HUES6 (cell line): ENCODE data around the gene MEGF8.
"Not testable (repeated sequence)": the region's sequence is repeated elsewhere in the genome, so short reads cannot be mapped to it uniquely, and the experiment has no call there.

ENCODE experiments used
- H3K27ac ChIP-seq: 2 replicates; pipeline ENCODE4 v1.7.0; 2013; ENCODE audit warnings: low read depth, mild to moderate bottlenecking, low read length, inconsistent platforms
- H3K27me3 ChIP-seq: 2 replicates; pipeline ENCODE4 v1.6.1; 2013; ENCODE audit warnings: low read length; ENCODE audit not compliant: control insufficient read depth, insufficient read depth
- H3K36me3 ChIP-seq: 2 replicates; pipeline ENCODE4 v1.6.1; 2013; ENCODE audit warnings: low read length; ENCODE audit not compliant: control insufficient read depth, insufficient read depth
- H3K4me1 ChIP-seq: 2 replicates; pipeline ENCODE4 v1.6.1; 2013; ENCODE audit warnings: low read length; ENCODE audit not compliant: control insufficient read depth, insufficient read depth
- H3K4me3 ChIP-seq: 2 replicates; pipeline ENCODE4 v1.5.1; 2013; ENCODE audit warnings: low read depth, low read length
- H3K9ac ChIP-seq: one replicate; pipeline ENCODE4 v1.6.1; 2013; ENCODE audit warnings: mild to moderate bottlenecking, low read length
- H3K9me3 ChIP-seq: 2 replicates; pipeline ENCODE4 v1.6.1; 2013; ENCODE audit warnings: low read depth, low read length; ENCODE audit not compliant: control insufficient read depth, insufficient read depth

The MEGF8 gene

GRCh38 chr19:42333975-42334696 lies 8.7 kb downstream of the MEGF8 start:
- H3K9me3 ChIP-seq: no peaks in the 10 kb centered on the region
- H3K27me3 ChIP-seq: no peaks in the 10 kb centered on the region
- H3K4me1 ChIP-seq: peaks cover 3% of the 10 kb centered on the region; the same call in 1 of the 2 replicates
- H3K36me3 ChIP-seq: peaks cover 30% of the 10 kb centered on the region
- no peak overlapping the region for H3K27ac ChIP-seq
- no peak overlapping the region for H3K9ac ChIP-seq
- no peak overlapping the region for H3K4me3 ChIP-seq

- Histone ChIP-seq H3K4me3 (no peak overlapping the region), H3K4me1 (peaks cover 3% of the 10 kb centered on the region; the same call in 1 of the 2 replicates), H3K27ac (no peak overlapping the region), H3K36me3 (peaks cover 30% of the 10 kb centered on the region), H3K9ac (no peak overlapping the region), H3K27me3 (no peaks in the 10 kb centered on the region), H3K9me3 (no peaks in the 10 kb centered on the region)
Measured at GRCh38 chr19:42334697-42335373, 9.4 kb downstream of the MEGF8 start.

GRCh38 chr19:42335374-42335936 lies 10.0 kb downstream of the MEGF8 start:
- H3K4me1 ChIP-seq: no peaks in the 10 kb centered on the region
- H3K27ac ChIP-seq: no peak overlapping the region
- no peak overlapping the region for H3K4me3 ChIP-seq
- no peaks in the 10 kb centered on the region for H3K9me3 ChIP-seq
- peaks cover 30% of the 10 kb centered on the region for H3K36me3 ChIP-seq
- no peak overlapping the region for H3K9ac ChIP-seq
- no peaks in the 10 kb centered on the region for H3K27me3 ChIP-seq

- Histone ChIP-seq H3K9ac (no peak overlapping the region), H3K9me3 (no peaks in the 10 kb centered on the region), H3K4me3 (no peak overlapping the region), H3K27ac (no peak overlapping the region), H3K4me1 (no peaks in the 10 kb centered on the region), H3K27me3 (no peaks in the 10 kb centered on the region), H3K36me3 (peaks cover 30% of the 10 kb centered on the region)
Measured at GRCh38 chr19:42335971-42336370, 10.5 kb downstream of the MEGF8 start.

GRCh38 chr19:42339126-42339860 lies 13.9 kb downstream of the MEGF8 start:
- H3K27me3 ChIP-seq, H3K4me3 ChIP-seq, H3K9ac ChIP-seq, H3K27ac ChIP-seq, H3K9me3 ChIP-seq, H3K4me1 ChIP-seq: not testable (repeated sequence)
- H3K36me3 ChIP-seq: peaks cover 36% of the 10 kb centered on the region

- H3K4me1 ChIP-seq, H3K27me3 ChIP-seq, H3K9ac ChIP-seq, H3K27ac ChIP-seq, H3K9me3 ChIP-seq, H3K4me3 ChIP-seq: not testable (repeated sequence)
- peaks cover 35% of the 10 kb centered on the region for H3K36me3 ChIP-seq
Measured at GRCh38 chr19:42339922-42340321, 14.5 kb downstream of the MEGF8 start.

- Histone ChIP-seq H3K4me1 (no peaks in the 10 kb centered on the region), H3K27me3 (no peaks in the 10 kb centered on the region), H3K27ac (no peak overlapping the region), H3K9ac (no peak overlapping the region), H3K4me3 (no peak overlapping the region), H3K9me3 (no peaks in the 10 kb centered on the region), H3K36me3 (peaks cover 26% of the 10 kb centered on the region)
Measured at GRCh38 chr19:42343344-42344110, 18.1 kb downstream of the MEGF8 start.

GRCh38 chr19:42344336-42344893 lies 19.0 kb downstream of the MEGF8 start:
- no peaks in the 10 kb centered on the region for H3K4me1 ChIP-seq
- no peak overlapping the region for H3K4me3 ChIP-seq
- H3K9ac ChIP-seq: no peak overlapping the region
- peaks cover 26% of the 10 kb centered on the region for H3K36me3 ChIP-seq
- no peaks in the 10 kb centered on the region for H3K27me3 ChIP-seq
- no peaks in the 10 kb centered on the region for H3K9me3 ChIP-seq
- H3K27ac ChIP-seq: no peak overlapping the region

GRCh38 chr19:42345191-42345812 lies 19.9 kb downstream of the MEGF8 start:
- no peak overlapping the region for H3K9ac ChIP-seq
- H3K9me3 ChIP-seq: no peaks in the 10 kb centered on the region
- H3K4me3 ChIP-seq: no peak overlapping the region
- no peaks in the 10 kb centered on the region for H3K27me3 ChIP-seq
- H3K4me1 ChIP-seq: no peaks in the 10 kb centered on the region
- H3K27ac ChIP-seq: no peak overlapping the region
- H3K36me3 ChIP-seq: peaks cover 30% of the 10 kb centered on the region

GRCh38 chr19:42348211-42348610 lies 22.8 kb downstream of the MEGF8 start:
- Histone ChIP-seq H3K9ac (no peak overlapping the region), H3K27ac (no peak overlapping the region), H3K4me3 (no peak overlapping the region), H3K27me3 (no peaks in the 10 kb centered on the region), H3K9me3 (no peaks in the 10 kb centered on the region), H3K4me1 (no peaks in the 10 kb centered on the region), H3K36me3 (peaks cover 46% of the 10 kb centered on the region)
